ENCODE measurements around the gene ZFYVE1.
A peak's percentile ranks its signal among the peaks of the same experiment; 100 is the strongest.
"Not testable (repeated sequence)": the region's sequence is repeated elsewhere in the genome, so short reads cannot be mapped to it uniquely, and the experiment has no call there.

ZFYVE1 gene

DNA sequence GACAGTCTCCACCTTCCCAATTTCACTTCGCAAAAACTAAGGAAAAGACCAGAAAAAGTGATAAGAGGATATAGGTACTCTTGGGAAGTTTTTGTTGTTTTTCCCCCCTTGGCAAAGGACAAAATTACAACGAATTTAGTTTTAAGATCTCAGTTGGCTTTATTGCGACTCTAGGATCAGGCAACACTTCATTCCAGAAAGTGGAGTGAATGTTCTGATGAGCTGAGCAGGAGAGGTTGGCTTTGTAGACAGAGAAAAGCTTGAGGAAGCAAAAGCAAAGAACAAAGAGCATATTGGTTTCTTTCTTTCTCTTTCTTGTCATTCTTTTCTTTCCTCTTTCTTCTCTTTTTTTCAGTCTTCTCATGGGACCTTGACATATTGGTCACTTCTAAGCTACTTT is 640 bp upstream of the ZFYVE1 start:
- peak overlapping the region; percentile 25 for H3K4me3 ChIP-seq (replicated peaks; ENCODE audit: insufficient read depth, low read length)
- peak overlapping the region; percentile 15; the same call in 1 of the 2 replicates for H3K27ac ChIP-seq (replicated peaks)
- no peaks in the 10 kb centered on the region for H3K27me3 ChIP-seq (ENCODE audit: insufficient read depth, poor library complexity, severe bottlenecking)
- no peak for DNase-seq (ENCODE audit: low read depth in 1 of 2, low spot score in 1 of 2)
- TF ChIP-seq, protein P1, sequence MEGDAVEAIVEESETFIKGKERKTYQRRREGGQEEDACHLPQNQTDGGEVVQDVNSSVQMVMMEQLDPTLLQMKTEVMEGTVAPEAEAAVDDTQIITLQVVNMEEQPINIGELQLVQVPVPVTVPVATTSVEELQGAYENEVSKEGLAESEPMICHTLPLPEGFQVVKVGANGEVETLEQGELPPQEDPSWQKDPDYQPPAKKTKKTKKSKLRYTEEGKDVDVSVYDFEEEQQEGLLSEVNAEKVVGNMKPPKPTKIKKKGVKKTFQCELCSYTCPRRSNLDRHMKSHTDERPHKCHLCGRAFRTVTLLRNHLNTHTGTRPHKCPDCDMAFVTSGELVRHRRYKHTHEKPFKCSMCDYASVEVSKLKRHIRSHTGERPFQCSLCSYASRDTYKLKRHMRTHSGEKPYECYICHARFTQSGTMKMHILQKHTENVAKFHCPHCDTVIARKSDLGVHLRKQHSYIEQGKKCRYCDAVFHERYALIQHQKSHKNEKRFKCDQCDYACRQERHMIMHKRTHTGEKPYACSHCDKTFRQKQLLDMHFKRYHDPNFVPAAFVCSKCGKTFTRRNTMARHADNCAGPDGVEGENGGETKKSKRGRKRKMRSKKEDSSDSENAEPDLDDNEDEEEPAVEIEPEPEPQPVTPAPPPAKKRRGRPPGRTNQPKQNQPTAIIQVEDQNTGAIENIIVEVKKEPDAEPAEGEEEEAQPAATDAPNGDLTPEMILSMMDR (IDR thresholded peaks at IDR 0.05; ENCODE audit: insufficient read depth, low read length) = no peak
- TF ChIP-seq GABPA (IDR thresholded peaks at IDR 0.05; ENCODE audit: low read depth) (no peak), POLR2AphosphoS5 (IDR thresholded peaks at IDR 0.05; ENCODE audit: low read depth) (no peak), SPI1 (IDR thresholded peaks at IDR 0.05; ENCODE audit: borderline replicate concordance, low read depth) (no peak)
- TF ChIP-seq, protein P2, sequence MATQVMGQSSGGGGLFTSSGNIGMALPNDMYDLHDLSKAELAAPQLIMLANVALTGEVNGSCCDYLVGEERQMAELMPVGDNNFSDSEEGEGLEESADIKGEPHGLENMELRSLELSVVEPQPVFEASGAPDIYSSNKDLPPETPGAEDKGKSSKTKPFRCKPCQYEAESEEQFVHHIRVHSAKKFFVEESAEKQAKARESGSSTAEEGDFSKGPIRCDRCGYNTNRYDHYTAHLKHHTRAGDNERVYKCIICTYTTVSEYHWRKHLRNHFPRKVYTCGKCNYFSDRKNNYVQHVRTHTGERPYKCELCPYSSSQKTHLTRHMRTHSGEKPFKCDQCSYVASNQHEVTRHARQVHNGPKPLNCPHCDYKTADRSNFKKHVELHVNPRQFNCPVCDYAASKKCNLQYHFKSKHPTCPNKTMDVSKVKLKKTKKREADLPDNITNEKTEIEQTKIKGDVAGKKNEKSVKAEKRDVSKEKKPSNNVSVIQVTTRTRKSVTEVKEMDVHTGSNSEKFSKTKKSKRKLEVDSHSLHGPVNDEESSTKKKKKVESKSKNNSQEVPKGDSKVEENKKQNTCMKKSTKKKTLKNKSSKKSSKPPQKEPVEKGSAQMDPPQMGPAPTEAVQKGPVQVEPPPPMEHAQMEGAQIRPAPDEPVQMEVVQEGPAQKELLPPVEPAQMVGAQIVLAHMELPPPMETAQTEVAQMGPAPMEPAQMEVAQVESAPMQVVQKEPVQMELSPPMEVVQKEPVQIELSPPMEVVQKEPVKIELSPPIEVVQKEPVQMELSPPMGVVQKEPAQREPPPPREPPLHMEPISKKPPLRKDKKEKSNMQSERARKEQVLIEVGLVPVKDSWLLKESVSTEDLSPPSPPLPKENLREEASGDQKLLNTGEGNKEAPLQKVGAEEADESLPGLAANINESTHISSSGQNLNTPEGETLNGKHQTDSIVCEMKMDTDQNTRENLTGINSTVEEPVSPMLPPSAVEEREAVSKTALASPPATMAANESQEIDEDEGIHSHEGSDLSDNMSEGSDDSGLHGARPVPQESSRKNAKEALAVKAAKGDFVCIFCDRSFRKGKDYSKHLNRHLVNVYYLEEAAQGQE (IDR thresholded peaks at IDR 0.05; ENCODE audit: insufficient replicate concordance, low read depth) = no peak

DNA sequence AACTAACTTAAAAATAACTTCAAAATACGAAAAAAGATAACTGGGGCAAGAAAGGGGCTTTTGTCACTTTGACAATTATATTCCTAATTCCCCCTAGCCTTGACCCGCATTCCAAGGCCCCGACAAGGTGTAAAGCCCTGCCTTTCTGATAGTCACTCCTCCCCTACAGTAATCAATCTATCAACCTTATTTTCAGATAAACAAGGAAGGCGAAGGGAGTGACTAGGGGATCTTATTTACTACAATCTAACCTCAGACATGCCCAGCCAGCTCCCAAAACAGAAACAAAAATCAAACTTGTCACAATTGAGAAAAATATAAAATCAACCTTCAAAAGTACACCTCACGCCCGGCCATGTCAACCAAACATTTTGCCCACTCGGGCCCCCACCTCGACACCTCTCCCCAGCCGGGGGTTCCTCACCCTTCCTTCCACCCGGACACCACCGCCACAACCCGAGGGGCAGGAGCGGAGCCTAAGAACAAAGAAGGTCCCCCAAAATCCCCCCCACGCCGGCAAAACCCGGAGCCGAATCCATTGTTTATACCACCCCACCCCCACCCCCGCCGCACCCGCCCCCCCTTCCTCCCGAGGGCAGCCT is 562 bp downstream of the ZFYVE1 start:
- Histone ChIP-seq H3K27me3 (ENCODE audit: insufficient read depth, poor library complexity, severe bottlenecking) (no peaks in the 10 kb centered on the region), H3K4me3 (replicated peaks; ENCODE audit: insufficient read depth, low read length) (peak overlapping the region; percentile 63), H3K27ac (replicated peaks) (peak overlapping the region; percentile 43; the same call in 1 of the 2 replicates)
- DNase-seq (ENCODE audit: low read depth in 1 of 2, low spot score in 1 of 2) = no peak
- TF ChIP-seq POLR2AphosphoS5 (IDR thresholded peaks at IDR 0.05; ENCODE audit: low read depth) = no peak

DNA sequence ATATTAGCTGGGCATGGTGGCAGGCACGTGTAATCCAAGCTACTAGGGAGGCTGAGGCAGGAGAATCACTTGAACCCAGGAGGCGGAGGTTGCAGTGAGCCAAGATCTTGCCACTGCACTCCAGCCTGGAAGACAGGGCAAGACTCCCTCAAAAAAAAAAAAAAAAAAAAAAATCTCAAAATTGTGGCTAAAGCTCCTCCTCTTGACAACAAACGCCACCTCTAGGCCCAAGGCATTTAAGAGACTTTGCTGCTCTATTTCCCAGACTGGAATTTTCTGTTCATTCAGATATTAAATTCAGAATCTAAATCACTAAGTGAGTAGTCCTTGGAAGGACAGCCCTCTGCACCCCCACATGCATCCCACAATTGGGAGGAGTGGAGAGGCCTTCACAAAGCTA is 1.4 kb downstream of the ZFYVE1 start:
- TF ChIP-seq, protein P2 (IDR thresholded peaks at IDR 0.05; ENCODE audit: insufficient replicate concordance, low read depth) = no peak
- TF ChIP-seq POLR2AphosphoS5 (IDR thresholded peaks at IDR 0.05; ENCODE audit: low read depth) (no peak), GABPA (IDR thresholded peaks at IDR 0.05; ENCODE audit: low read depth) (no peak), SPI1 (IDR thresholded peaks at IDR 0.05; ENCODE audit: borderline replicate concordance, low read depth) (no peak)
- TF ChIP-seq, protein P1 (IDR thresholded peaks at IDR 0.05; ENCODE audit: insufficient read depth, low read length) = no peak
- DNase-seq (ENCODE audit: low read depth in 1 of 2, low spot score in 1 of 2) = no peak
- H3K4me3 ChIP-seq (replicated peaks; ENCODE audit: insufficient read depth, low read length) = no peak overlapping the region
- H3K27me3 ChIP-seq (ENCODE audit: insufficient read depth, poor library complexity, severe bottlenecking) = no peaks in the 10 kb centered on the region
- no peak overlapping the region for H3K27ac ChIP-seq (replicated peaks)

DNA sequence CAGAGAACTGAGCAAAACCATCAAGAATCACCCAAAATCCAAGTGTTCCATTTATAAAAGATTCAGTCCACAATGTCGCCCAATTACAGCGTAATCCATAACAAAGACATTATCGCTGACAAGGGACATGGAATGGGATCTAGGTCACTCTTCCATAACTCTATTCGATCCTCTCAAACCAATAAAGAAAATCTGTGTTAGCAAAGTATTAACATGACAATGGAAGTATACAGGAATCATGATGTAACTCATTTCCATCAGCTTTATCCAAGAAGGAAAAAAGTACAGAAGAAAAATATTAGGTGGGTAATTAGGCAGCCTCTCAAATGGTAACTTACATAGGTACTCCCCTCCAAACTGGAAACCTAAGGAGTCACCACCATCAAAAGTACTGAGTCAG is 4.9 kb downstream of the ZFYVE1 start:
- Histone ChIP-seq H3K27ac (replicated peaks) (no peak overlapping the region), H3K4me3 (replicated peaks; ENCODE audit: insufficient read depth, low read length) (no peak overlapping the region), H3K27me3 (ENCODE audit: insufficient read depth, poor library complexity, severe bottlenecking) (no peaks in the 10 kb centered on the region)
- DNase-seq (ENCODE audit: low read depth in 1 of 2, low spot score in 1 of 2) = no peak
- no peak for TF ChIP-seq SPI1 (IDR thresholded peaks at IDR 0.05; ENCODE audit: borderline replicate concordance, low read depth)
- TF ChIP-seq GABPA (IDR thresholded peaks at IDR 0.05; ENCODE audit: low read depth) = no peak
- TF ChIP-seq, protein P2 (IDR thresholded peaks at IDR 0.05; ENCODE audit: insufficient replicate concordance, low read depth) = no peak
- no peak for TF ChIP-seq POLR2AphosphoS5 (IDR thresholded peaks at IDR 0.05; ENCODE audit: low read depth)
- TF ChIP-seq, protein P1 (IDR thresholded peaks at IDR 0.05; ENCODE audit: insufficient read depth, low read length) = no peak

DNA sequence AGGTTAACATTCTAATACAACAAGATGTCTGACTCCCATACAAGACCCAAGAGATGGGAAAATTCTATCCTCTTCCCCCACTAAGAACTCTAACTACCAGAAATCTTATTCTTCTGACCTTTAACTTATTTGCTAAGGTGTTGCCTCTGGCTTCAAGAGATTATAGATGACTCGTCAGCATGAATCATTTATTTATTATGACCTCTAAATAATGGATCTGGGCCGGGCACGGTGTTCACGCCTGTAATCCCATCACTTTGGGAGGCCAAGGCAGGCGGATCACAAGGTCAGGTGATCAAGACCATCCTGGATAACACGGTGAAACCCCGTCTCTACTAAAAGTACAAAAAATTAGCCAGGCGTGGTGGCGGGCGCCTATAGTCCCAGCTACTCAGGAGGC is 10.9 kb downstream of the ZFYVE1 start:
- not testable (repeated sequence) for H3K27ac ChIP-seq (replicated peaks); DNase-seq (ENCODE audit: low read depth in 1 of 2, low spot score in 1 of 2); H3K27me3 ChIP-seq (ENCODE audit: insufficient read depth, poor library complexity, severe bottlenecking); H3K4me3 ChIP-seq (replicated peaks; ENCODE audit: insufficient read depth, low read length)

DNA sequence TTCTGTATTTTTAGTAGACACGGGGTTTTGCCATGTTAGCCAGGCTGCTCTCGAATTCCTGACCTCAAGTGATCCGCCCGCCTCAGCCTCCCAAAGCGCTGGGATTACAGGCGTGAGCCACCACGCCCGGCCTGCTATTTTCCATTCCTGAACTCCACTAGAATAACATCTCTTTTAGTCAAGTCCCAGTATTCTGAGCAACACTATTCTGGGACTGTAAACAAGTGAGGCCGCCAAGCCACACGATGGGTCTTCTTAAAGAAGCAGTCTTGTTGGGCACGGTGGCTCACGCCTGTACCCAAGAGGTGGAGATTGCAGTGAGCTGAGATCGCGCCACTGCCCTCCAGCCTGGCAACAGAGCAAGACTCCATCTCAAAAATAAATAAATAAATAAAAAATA is 11.4 kb downstream of the ZFYVE1 start:
- DNase-seq (ENCODE audit: low read depth in 1 of 2, low spot score in 1 of 2); H3K4me3 ChIP-seq (replicated peaks; ENCODE audit: insufficient read depth, low read length); H3K27ac ChIP-seq (replicated peaks); H3K27me3 ChIP-seq (ENCODE audit: insufficient read depth, poor library complexity, severe bottlenecking): not testable (repeated sequence)

Data from HL-60 (cell line).